GM21360 (cell line): ENCODE data around the gene TIMM8A.
"Not testable (repeated sequence)": the region's sequence is repeated elsewhere in the genome, so short reads cannot be mapped to it uniquely, and the experiment has no call there.

ENCODE experiments used
- ATAC-seq: cut with Tn5 transposase; IDR thresholded peaks from one replicate; pipeline ENCODE4 v1.9.1; 2021; ENCODE audit warnings: mild to moderate bottlenecking, moderate library complexity; ENCODE audit not compliant: unreplicated experiment

The TIMM8A gene

DNA sequence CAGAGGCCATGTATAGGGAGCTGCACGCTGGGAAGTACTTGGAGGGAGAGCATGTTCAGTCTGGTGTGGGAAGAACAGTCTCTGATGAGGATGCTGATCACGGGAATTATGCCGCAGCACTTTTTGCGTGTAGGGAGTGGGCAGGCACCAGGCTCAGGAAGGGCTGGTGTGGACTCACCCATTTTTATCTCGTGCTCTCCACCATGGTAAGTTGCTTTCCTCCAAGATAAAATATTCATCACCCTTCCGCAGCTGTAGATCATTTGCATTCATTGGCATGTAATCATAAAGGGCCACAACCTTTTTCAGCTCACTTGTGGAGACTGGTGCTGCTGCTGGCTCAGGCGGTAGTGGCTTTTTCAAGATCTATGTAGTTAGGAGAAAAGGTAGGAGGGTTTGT is 11.8 kb upstream of the TIMM8A start:
- ATAC-seq = no peak

DNA sequence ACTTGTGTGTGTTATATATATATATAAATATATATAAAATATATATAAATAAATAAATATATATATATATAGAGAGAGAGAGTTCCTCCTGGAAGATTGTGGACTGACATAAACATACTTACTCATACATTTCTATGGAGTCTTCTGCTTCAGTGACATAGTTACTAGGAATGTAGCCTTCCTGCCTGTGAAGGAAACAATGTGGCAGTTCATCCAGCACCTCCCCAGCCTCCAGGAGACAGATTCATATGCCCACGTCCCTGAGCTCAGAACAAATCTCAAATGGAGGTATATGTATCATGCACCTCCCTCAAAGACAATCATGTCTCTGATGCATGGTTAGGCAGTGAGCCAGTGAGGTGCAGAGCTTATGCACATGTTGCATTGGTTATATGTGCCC is 11.4 kb upstream of the TIMM8A start:
- no peak for ATAC-seq

DNA sequence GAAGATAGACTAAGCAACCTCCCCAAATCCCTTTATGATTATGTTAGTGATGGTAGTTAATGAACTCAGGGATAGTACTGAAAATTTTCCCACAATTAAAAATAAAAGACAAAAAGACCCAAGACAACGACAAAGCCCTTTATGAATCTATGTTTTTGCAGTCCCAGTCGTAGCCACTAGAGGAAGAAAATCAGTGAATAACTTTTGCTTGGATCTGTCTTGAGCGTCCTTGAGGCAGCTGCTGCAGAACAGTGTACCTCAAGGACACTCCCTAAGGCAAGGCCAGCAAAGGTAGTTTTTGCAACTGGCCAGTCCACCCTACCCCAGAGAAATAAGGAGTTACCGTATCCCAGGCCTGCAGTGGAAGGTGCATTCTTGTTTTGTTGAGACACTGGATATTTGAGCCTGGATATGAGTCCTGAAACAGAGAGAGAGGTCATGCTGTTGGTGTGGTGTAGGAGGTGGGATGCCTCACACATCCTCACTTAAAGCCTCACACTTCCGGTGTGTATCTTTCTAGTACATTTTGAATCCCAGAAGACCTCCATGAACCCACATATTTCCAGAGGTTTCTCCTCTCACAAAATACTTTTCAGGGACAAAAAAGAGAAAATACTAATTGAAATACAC is 8.7 kb upstream of the TIMM8A start:
- ATAC-seq = no peak

DNA sequence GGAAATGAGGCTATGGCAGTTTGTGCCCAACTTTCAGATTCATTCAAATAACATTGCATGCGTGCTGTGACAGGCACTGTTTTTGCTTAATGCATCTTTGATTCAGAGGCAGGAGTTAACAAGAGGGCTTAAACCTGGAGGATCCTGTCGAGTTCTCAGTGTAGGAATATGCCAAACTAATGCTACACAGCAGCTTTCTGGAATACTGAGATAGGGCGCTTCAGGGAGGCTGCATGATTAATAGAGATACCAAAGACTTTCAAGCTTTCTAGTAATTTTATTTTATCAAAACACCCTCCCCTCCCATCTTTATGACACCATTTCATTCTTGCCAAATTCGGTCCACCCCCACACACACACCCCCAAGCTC is 636 bp upstream of the TIMM8A start:
- ATAC-seq = peak; percentile 3

DNA sequence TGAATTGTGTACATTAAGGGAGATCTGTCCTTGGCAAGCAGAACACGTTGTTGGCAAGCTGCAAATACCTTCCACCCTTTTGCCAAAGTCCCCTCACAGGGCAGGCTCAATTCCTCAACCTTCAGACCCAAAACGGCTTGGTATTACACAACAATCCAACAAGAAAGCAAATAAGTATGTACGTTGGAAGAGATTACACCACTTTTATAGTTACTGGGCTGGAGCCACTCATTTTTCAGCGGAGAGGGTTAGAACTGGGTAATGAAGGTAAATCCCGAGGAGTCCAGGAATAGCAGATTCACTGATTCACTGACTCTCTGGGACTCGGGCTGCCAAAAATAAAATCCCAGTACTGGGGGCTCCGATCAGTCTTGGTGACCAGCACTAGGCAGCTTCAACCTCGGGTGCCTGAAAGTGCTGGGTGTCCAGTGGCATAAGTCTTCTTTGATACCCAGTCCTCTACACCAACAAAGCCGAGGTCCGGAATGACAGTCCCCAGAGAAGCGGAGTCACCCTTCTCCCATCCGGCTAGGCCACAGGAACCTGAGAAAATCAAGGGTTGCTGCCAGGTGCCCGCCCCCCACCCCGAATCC is 587 bp downstream of the TIMM8A start:
- ATAC-seq = no peak

DNA sequence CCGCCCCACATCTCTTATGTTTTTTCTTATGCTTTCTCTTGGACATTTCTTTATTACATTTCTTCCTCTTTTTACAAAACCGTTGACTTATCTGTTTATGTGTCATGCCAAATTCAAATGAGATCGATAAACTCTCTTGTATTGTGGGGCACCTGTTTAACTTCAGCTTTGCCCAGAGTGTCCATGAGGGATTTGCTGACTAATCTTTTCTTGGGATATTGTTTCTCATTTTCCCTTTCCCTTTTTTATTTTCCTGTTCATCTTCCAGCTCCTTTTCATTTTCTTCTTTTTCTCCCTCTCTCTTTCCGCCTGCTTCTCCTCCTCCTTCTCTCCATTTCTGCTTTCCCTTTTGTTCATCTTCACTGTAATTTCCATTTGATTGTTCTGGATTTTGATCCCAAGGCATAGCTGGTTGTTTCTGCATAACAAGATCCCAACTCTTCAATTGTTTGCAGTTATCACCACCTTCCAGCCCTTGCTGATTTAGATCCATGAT is 10.7 kb downstream of the TIMM8A start:
- ATAC-seq = no peak

DNA sequence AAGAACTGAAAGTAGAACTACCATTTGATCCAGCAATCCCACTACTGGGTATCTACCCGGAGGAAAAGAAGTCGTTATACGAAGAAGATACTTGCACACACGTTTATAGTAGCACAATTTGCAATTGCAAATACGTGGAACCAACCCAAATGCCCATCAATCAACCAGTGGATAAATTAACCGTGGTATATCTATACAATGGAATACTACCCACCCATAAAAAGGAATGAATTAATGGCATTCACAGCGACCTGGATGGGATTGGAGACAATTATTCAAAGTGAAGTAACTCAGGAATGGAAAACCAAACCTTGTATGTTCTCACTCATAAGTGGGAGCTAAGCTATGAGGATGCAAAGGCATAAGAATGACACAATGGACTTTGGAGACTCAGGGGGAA is 14.2 kb downstream of the TIMM8A start:
- not testable (repeated sequence) for ATAC-seq

DNA sequence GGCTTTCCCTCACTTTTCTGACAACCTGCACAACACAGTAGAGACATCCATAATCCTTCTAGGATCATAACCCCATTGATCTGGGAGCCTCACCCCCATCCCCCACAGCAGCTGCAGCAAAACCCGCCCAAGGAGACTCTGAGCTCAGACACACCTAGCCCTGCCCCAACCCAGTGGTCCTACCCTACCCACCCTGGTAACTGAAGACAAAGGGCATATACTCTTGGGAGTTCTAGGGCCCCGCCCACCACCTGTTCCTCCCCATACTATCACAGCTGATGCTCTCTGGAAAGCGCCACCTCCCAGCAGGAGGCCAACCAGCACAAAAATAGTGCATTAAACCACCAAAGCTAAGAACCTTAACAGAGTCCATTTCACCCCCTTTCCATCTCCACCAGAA is 21.9 kb downstream of the TIMM8A start:
- ATAC-seq = not testable (repeated sequence)

DNA sequence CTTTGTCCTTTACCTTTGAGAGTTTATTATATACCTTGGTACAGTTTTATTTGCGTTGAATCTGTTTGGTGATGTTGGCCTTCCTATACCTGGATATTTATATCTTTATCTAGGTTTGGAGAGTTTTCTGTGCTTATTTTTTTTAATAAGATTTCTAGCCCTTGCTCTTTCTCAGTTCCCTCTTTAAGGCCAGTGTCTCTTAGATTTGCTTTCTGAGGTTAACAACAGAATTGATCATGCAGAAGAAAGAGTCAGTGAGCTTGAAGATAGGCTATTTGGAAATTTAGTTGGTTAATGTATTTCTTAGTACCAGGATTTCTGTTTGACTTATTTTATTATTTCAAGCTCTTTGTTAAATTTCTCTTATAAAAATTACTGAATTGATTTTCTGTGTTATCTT is 44.8 kb downstream of the TIMM8A start:
- ATAC-seq = no peak
